Measurements from ENCODE around the gene KCNK5. TPM values are rescaled to one million over a fixed set of nuclear protein-coding genes. Genes with fewer than 3 reads are reported as not detected.
A peak's percentile ranks its signal among the peaks of the same experiment; 100 is the strongest.

Gene KCNK5
- total and polyA plus RNA-seq, 4 experiments from 2014 or later = 0.17 to 0.83 (median 0.79) TPM; not detected in 1

DNA sequence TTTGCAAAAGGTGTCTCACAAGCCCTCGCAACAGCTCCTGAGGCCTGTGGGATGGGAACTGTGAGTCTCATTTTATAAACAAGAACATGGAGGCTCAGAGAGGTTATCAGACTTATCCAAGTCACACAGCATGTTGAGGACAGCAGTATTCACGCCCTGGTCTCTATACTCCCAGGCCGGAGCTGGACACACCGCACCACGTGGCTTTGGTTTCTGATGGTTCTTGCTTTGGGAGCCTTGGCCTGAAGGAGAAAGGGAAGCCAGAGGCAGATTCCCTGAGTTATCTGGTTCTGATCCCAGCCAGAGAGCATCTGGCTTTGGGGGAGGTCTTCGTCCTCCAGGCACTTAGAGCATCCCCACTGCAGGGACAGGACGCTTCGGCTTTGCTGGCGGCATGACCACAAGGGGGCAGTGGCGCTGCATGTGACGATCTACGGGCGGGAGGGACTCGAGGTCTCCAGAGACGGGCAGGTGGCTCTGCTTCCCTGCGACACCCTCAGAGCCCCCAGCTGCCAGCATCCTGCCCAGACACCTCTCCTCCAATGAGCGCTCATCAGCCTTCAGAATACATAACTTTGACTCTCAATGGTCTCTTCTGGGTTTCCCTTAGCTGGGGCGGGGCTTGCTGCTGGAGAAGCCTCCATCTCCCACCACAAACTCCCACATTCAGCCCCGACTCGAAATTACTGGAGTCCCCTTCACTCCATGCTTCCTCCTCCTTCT lies 62.9 kb downstream of the KCNK5 start:
- no peak overlapping the region for H3K27ac ChIP-seq (ENCODE audit: low read depth, low read length)
- Mint-ChIP-seq H3K4me3 (peak overlapping the region in 2 of 8 donors; percentile 58), H3K27me3 (no peaks in the 10 kb centered on the region), H3K36me3 (no peaks in the 10 kb centered on the region), H3K4me1 (peaks cover 0 to 4% (median 2%) of the 10 kb centered on the region in 4 donors), H3K9me3 (peaks cover 0 to 3% (median 0%) of the 10 kb centered on the region in 8 donors), H3K27ac (no peak overlapping the region)
- no peak overlapping the region for H3K4me3 ChIP-seq (ENCODE audit: low read length in 2 of 2)
- DNase-seq = peak; percentile 60 to 72 (median 62)
- intact Hi-C loops (cut with micrococcal nuclease) = loop anchor here (1.0 kb wide), 3 partner anchors 137 to 294 kb away; no protein-coding TSS in a partner anchor
- H3K36me3 ChIP-seq (ENCODE audit: insufficient read depth, low read length) = no peaks in the 10 kb centered on the region
- POLR2A ChIA-PET (ENCODE audit: partially characterized antibody) = interaction anchor here (1.0 to 2.4 kb wide), 2 partner anchors 51 to 136 kb away, joined by 3 to 9 read pairs; partner anchors contain the start of gene SAYSD1
- CTCF ChIA-PET (ENCODE audit: partially characterized antibody) = interaction anchor here (0.6 to 8.8 kb wide), 15 partner anchors 9 to 294 kb away, joined by 3 to 248 read pairs (median 4); partner anchors contain the start of gene SAYSD1
- peaks cover 4% of the 10 kb centered on the region for H3K4me1 ChIP-seq (ENCODE audit: insufficient read depth, low read length)
- H3K27me3 ChIP-seq (ENCODE audit: insufficient read depth, low read length) = no peaks in the 10 kb centered on the region
- H3K9me3 ChIP-seq (ENCODE audit: control insufficient read depth in 1 of 2, low read length in 2 of 2) = no peaks in the 10 kb centered on the region

DNA sequence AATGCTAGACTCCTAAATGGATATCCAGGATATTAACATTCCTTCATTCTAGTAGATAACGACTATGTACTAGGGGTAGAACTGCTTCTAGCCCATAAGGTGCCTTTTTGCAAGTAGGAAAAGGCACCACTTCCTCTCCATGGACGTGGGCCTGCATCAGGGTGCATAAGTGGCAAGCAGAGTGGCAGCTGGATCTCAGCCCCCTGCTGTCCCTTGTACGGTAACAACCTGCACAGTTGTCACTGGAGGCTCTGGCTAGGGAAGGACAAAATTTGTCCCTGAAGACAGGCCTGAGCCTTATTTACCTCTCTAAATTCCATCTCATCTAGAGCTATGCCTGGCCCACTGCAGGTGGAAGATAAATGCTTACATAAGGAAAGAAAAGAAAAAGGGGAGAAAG lies 71.8 kb downstream of the KCNK5 start:
- H3K27me3 ChIP-seq (ENCODE audit: insufficient read depth, low read length) = no peaks in the 10 kb centered on the region
- peaks cover 2 to 11% of the 10 kb centered on the region in 2 donors for H3K27me3 Mint-ChIP-seq
- H3K4me1 ChIP-seq (ENCODE audit: insufficient read depth, low read length) = no peaks in the 10 kb centered on the region
- H3K27ac ChIP-seq (ENCODE audit: low read depth, low read length) = no peak overlapping the region
- H3K27ac Mint-ChIP-seq = no peak overlapping the region
- H3K4me3 Mint-ChIP-seq = no peak overlapping the region
- ChIA-PET POLR2A (ENCODE audit: partially characterized antibody) (no interaction called here), CTCF (ENCODE audit: partially characterized antibody) (interaction anchor here (1.0 to 2.0 kb wide), 3 partner anchors 9 to 146 kb away, joined by 3 to 7 read pairs (median 3); no protein-coding TSS in a partner anchor)
- H3K9me3 ChIP-seq (ENCODE audit: control insufficient read depth in 1 of 2, low read length in 2 of 2) = no peaks in the 10 kb centered on the region
- no peak overlapping the region for H3K4me3 ChIP-seq (ENCODE audit: low read length in 2 of 2)
- H3K9me3 Mint-ChIP-seq = peaks cover 0 to 20% (median 8%) of the 10 kb centered on the region in 8 donors
- intact Hi-C loops (cut with micrococcal nuclease) = no loop called here
- H3K4me1 Mint-ChIP-seq = peaks cover 0 to 6% (median 2%) of the 10 kb centered on the region in 4 donors
- no peaks in the 10 kb centered on the region for H3K36me3 ChIP-seq (ENCODE audit: insufficient read depth, low read length)
- peaks cover 0 to 6% of the 10 kb centered on the region in 2 donors for H3K36me3 Mint-ChIP-seq
- no peak for DNase-seq

DNA sequence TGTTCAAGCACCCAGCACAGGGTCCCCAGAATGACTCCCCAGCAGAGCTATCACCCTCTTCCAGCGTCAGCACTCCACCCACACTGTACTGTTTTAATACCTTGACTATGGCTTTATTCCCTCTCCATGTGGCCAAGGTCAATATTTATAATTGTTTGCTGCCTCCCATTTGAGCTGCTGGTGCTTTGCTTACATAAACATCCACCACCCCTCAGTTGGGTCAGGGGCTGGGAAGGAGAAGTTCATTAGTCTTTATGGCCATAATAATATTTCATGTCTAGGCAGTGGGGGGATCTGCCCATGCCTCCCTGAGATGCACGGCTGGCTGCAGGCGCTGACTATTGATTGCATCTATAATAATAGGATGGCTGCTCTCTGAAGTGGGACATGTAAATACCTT lies 72.5 kb downstream of the KCNK5 start:
- Mint-ChIP-seq H3K36me3 (peaks cover 0 to 6% of the 10 kb centered on the region in 2 donors), H3K27me3 (peaks cover 8 to 15% of the 10 kb centered on the region in 2 donors), H3K27ac (no peak overlapping the region), H3K4me1 (peaks cover 0 to 6% (median 3%) of the 10 kb centered on the region in 4 donors), H3K4me3 (no peak overlapping the region), H3K9me3 (peaks cover 0 to 20% (median 8%) of the 10 kb centered on the region in 8 donors)
- no peaks in the 10 kb centered on the region for H3K36me3 ChIP-seq (ENCODE audit: insufficient read depth, low read length)
- ChIA-PET POLR2A (ENCODE audit: partially characterized antibody) (no interaction called here), CTCF (ENCODE audit: partially characterized antibody) (interaction anchor here (2.0 kb wide), 1 partner anchor 10 kb away, joined by 7 read pairs; no protein-coding TSS in a partner anchor)
- no peaks in the 10 kb centered on the region for H3K27me3 ChIP-seq (ENCODE audit: insufficient read depth, low read length)
- no peak for DNase-seq
- no peak overlapping the region for H3K4me3 ChIP-seq (ENCODE audit: low read length in 2 of 2)
- H3K4me1 ChIP-seq (ENCODE audit: insufficient read depth, low read length) = no peaks in the 10 kb centered on the region
- intact Hi-C loops (cut with micrococcal nuclease) = no loop called here
- H3K27ac ChIP-seq (ENCODE audit: low read depth, low read length) = no peak overlapping the region
- no peaks in the 10 kb centered on the region for H3K9me3 ChIP-seq (ENCODE audit: control insufficient read depth in 1 of 2, low read length in 2 of 2)

DNA sequence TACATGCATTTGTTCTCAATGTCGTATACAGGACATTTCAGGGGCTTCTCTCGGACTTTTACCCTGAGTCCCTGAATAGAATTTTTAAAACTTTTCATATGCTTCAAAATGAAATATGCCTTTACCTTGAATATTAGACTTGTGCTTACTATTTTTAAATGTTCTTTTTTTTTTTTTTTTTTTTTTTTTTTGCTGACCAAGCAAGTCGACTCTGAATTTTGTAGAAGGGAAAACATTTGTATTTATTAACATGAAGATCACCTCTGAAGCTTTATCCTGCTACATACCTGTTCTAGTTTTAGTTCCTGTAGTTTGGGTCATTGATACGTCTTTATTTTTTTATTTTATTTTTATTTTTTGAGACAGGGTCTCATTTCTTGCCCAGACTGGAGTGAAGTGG lies 74.6 kb downstream of the KCNK5 start:
- H3K4me1 ChIP-seq (ENCODE audit: insufficient read depth, low read length) = no peaks in the 10 kb centered on the region
- H3K27me3 ChIP-seq (ENCODE audit: insufficient read depth, low read length) = no peaks in the 10 kb centered on the region
- H3K36me3 ChIP-seq (ENCODE audit: insufficient read depth, low read length) = no peaks in the 10 kb centered on the region
- Mint-ChIP-seq H3K27me3 (peaks cover 14% of the 10 kb centered on the region in 2 donors), H3K4me1 (peaks cover 0 to 7% (median 4%) of the 10 kb centered on the region in 4 donors), H3K27ac (no peak overlapping the region), H3K9me3 (peaks cover 0 to 15% (median 3%) of the 10 kb centered on the region in 8 donors), H3K4me3 (no peak overlapping the region), H3K36me3 (peaks cover 0 to 6% of the 10 kb centered on the region in 2 donors)
- DNase-seq = no peak
- POLR2A ChIA-PET (ENCODE audit: partially characterized antibody) = no interaction called here
- intact Hi-C loops (cut with micrococcal nuclease) = no loop called here
- H3K9me3 ChIP-seq (ENCODE audit: control insufficient read depth in 1 of 2, low read length in 2 of 2) = no peaks in the 10 kb centered on the region
- no peak overlapping the region for H3K4me3 ChIP-seq (ENCODE audit: low read length in 2 of 2)
- H3K27ac ChIP-seq (ENCODE audit: low read depth, low read length) = no peak overlapping the region
- CTCF ChIA-PET (ENCODE audit: partially characterized antibody) = interaction anchor here (0.7 to 1.0 kb wide), 2 partner anchors 11 to 148 kb away, joined by 3 read pairs; no protein-coding TSS in a partner anchor

DNA sequence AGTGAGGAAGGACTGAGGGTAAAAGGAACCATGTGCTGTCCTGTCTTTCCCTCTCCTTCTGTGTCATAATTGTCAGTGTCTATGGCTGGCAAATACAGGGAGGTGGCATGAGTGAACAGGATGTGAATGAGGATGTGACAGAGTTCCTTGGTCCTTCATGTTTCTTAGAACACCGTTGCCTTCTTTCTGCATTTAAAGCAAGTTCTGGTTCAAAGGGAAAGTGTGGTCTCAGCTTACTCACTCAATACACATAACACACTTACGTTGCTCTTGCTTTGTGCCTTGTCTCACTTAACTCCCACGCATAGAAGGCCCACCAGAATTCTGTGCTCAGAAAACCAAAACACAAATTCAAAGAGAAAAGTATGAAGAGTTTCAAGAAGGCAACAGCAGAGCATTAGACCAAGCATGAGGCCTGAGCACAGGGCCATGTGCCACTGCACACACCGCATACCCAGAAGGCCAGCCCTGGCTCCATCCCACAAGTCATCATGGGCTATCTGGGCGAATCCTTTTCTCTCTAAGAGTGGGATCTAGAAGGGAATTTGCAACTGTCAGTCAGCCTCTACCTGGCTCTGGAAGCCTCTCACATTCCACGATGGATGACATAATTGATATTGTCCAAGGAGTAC lies 75.4 kb downstream of the KCNK5 start:
- intact Hi-C loops (cut with micrococcal nuclease) = no loop called here
- Histone ChIP-seq H3K36me3 (ENCODE audit: insufficient read depth, low read length) (no peaks in the 10 kb centered on the region), H3K4me3 (ENCODE audit: low read length in 2 of 2) (no peak overlapping the region), H3K4me1 (ENCODE audit: insufficient read depth, low read length) (no peaks in the 10 kb centered on the region), H3K27me3 (ENCODE audit: insufficient read depth, low read length) (no peaks in the 10 kb centered on the region), H3K27ac (ENCODE audit: low read depth, low read length) (no peak overlapping the region), H3K9me3 (ENCODE audit: control insufficient read depth in 1 of 2, low read length in 2 of 2) (no peaks in the 10 kb centered on the region)
- Mint-ChIP-seq H3K4me3 (no peak overlapping the region), H3K27ac (peak overlapping the region in 1 of 7 donors; percentile 26), H3K36me3 (peaks cover 0 to 6% of the 10 kb centered on the region in 2 donors), H3K9me3 (peaks cover 0 to 9% (median 1%) of the 10 kb centered on the region in 8 donors), H3K27me3 (peaks cover 16 to 18% of the 10 kb centered on the region in 2 donors), H3K4me1 (peaks cover 0 to 7% (median 4%) of the 10 kb centered on the region in 4 donors)
- DNase-seq = no peak
- POLR2A ChIA-PET (ENCODE audit: partially characterized antibody) = no interaction called here
- CTCF ChIA-PET (ENCODE audit: partially characterized antibody) = interaction anchor here (0.9 kb wide), 1 partner anchor 124 kb away, joined by 3 read pairs; no protein-coding TSS in a partner anchor

DNA sequence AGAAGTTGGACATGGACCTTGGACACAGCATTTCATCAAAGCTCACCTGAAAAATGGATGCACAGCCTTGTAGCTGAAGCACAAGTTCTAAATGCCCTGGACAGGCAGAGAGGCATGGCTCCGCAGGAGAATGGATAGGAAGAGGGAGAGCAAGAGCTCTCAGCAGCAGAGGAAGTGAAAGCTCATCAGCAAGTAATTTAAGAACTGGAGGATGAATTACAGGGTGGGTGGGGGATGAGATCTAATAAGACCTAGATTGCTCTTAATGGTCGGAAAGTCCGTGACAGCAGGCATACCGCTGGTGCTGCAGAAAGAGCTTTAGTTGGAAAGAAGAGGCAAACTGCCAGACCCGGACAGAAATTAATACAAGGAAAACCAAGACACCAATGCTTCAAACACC lies 77.0 kb downstream of the KCNK5 start:
- H3K36me3 Mint-ChIP-seq = no peaks in the 10 kb centered on the region
- no peak overlapping the region for H3K27ac Mint-ChIP-seq
- Histone ChIP-seq H3K9me3 (ENCODE audit: control insufficient read depth in 1 of 2, low read length in 2 of 2) (no peaks in the 10 kb centered on the region), H3K4me1 (ENCODE audit: insufficient read depth, low read length) (no peaks in the 10 kb centered on the region), H3K27me3 (ENCODE audit: insufficient read depth, low read length) (no peaks in the 10 kb centered on the region), H3K27ac (ENCODE audit: low read depth, low read length) (no peak overlapping the region), H3K4me3 (ENCODE audit: low read length in 2 of 2) (no peak overlapping the region), H3K36me3 (ENCODE audit: insufficient read depth, low read length) (no peaks in the 10 kb centered on the region)
- intact Hi-C loops (cut with micrococcal nuclease) = no loop called here
- DNase-seq = no peak
- POLR2A ChIA-PET (ENCODE audit: partially characterized antibody) = no interaction called here
- peaks cover 0 to 7% (median 4%) of the 10 kb centered on the region in 4 donors for H3K4me1 Mint-ChIP-seq
- CTCF ChIA-PET (ENCODE audit: partially characterized antibody) = interaction anchor here (0.6 kb wide), 1 partner anchor 14 kb away, joined by 3 read pairs; no protein-coding TSS in a partner anchor
- no peak overlapping the region for H3K4me3 Mint-ChIP-seq
- no peaks in the 10 kb centered on the region for H3K9me3 Mint-ChIP-seq
- H3K27me3 Mint-ChIP-seq = peaks cover 16 to 26% of the 10 kb centered on the region in 2 donors

DNA sequence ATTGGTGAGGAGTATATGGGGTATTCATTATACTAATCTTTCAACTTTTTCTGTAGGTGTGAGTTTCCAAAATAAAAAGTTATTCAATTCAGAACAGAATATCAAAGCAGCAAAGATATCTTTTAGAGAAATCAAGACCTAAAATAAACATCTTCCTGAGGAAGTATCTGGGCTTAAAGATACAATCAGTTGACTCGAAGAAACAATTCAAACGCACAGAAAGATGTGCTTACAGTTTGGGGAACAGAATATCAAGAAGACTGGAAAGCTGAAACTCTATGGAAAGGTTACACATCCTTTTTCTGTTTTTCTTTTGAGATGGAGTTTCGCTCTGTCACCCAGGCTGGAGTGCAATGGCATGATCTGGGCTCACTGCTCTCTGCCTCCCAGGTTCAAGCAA lies 78.1 kb downstream of the KCNK5 start:
- POLR2A ChIA-PET (ENCODE audit: partially characterized antibody) = no interaction called here
- Histone ChIP-seq H3K4me1 (ENCODE audit: insufficient read depth, low read length) (no peaks in the 10 kb centered on the region), H3K27me3 (ENCODE audit: insufficient read depth, low read length) (no peaks in the 10 kb centered on the region), H3K36me3 (ENCODE audit: insufficient read depth, low read length) (no peaks in the 10 kb centered on the region), H3K27ac (ENCODE audit: low read depth, low read length) (no peak overlapping the region), H3K4me3 (ENCODE audit: low read length in 2 of 2) (no peak overlapping the region), H3K9me3 (ENCODE audit: control insufficient read depth in 1 of 2, low read length in 2 of 2) (no peaks in the 10 kb centered on the region)
- H3K36me3 Mint-ChIP-seq = no peaks in the 10 kb centered on the region
- no peak overlapping the region for H3K27ac Mint-ChIP-seq
- intact Hi-C loops (cut with micrococcal nuclease) = no loop called here
- H3K9me3 Mint-ChIP-seq = no peaks in the 10 kb centered on the region
- peaks cover 0 to 7% (median 4%) of the 10 kb centered on the region in 4 donors for H3K4me1 Mint-ChIP-seq
- no peak for DNase-seq
- peaks cover 16 to 27% of the 10 kb centered on the region in 2 donors for H3K27me3 Mint-ChIP-seq
- CTCF ChIA-PET (ENCODE audit: partially characterized antibody) = no interaction called here
- H3K4me3 Mint-ChIP-seq = no peak overlapping the region
